GM23338 (cell line): ENCODE measurements around the gene KIRREL3. TPM values are rescaled to one million over a fixed set of nuclear protein-coding genes. Genes with fewer than 3 reads are reported as not detected.

ENCODE experiments used
- ATAC-seq: fragments of 200-7000 bp; cut with Tn5 transposase; 3 replicates; pipeline ENCODE4 v1.9.1; 2020
- DNase-seq: peaks from one replicate; pipeline ENCODE4 v3.0.0-alpha.2; 2015; ENCODE audit warnings: low spot score
- H2AFZ ChIP-seq: fragments of 200-600 bp; sonication (generic); 2 replicates; pipeline ENCODE4 v1.8.0; 2016; ENCODE audit warnings: antibody characterized with exemption, mild to moderate bottlenecking, moderate library complexity
- H3F3A ChIP-seq: fragments of 200-600 bp; sonication (generic); replicated peaks from 2 replicates; pipeline ENCODE4 v1.8.0; 2017; ENCODE audit warnings: antibody characterized with exemption, mixed run types, low read depth
- H3K27ac ChIP-seq: fragments of 200-600 bp; sonication (generic); 2 replicates; pipeline ENCODE4 v1.6.1; 2016; ENCODE audit warnings: low read depth
- H3K27me3 ChIP-seq: fragments of 200-600 bp; sonication (generic); 2 replicates; pipeline ENCODE4 v1.8.0; 2016; ENCODE audit warnings: mild to moderate bottlenecking, mixed run types, moderate library complexity; ENCODE audit not compliant: insufficient read depth
- H3K36me3 ChIP-seq: fragments of 200-600 bp; sonication (generic); 2 replicates; pipeline ENCODE4 v1.8.0; 2016; ENCODE audit warnings: mild to moderate bottlenecking; ENCODE audit not compliant: insufficient read depth
- H3K4me1 ChIP-seq: fragments of 200-600 bp; sonication (generic); 2 replicates; pipeline ENCODE4 v1.8.0; 2016; ENCODE audit warnings: mild to moderate bottlenecking, moderate library complexity; ENCODE audit not compliant: insufficient read depth
- H3K4me2 ChIP-seq: fragments of 200-600 bp; sonication (generic); 2 replicates; pipeline ENCODE4 v1.7.1; 2017; ENCODE audit warnings: mixed run types
- H3K4me3 ChIP-seq: fragments of 200-600 bp; sonication (generic); 2 replicates; pipeline ENCODE4 v1.6.1; 2016; ENCODE audit warnings: mixed run types
- H3K79me2 ChIP-seq: fragments of 200-600 bp; sonication (generic); replicated peaks from 2 replicates; pipeline ENCODE4 v1.8.0; 2017; ENCODE audit warnings: mild to moderate bottlenecking; ENCODE audit not compliant: insufficient read depth
- H3K9me2 ChIP-seq: fragments of 200-600 bp; sonication (generic); 2 replicates; pipeline ENCODE4 v1.8.0; 2017; ENCODE audit not compliant: insufficient read depth
- H4K20me1 ChIP-seq: fragments of 200-600 bp; sonication (generic); replicated peaks from 2 replicates; pipeline ENCODE4 v1.8.0; 2017; ENCODE audit warnings: mild to moderate bottlenecking; ENCODE audit not compliant: insufficient read depth
- H3K27ac Mint-ChIP-seq: 2 replicates; pipeline ENCODE4 v1.8.0; 2020; ENCODE audit warnings: inconsistent platforms, mild to moderate bottlenecking, moderate library complexity, mixed read lengths
- H3K27me3 Mint-ChIP-seq: 3 replicates; pipeline ENCODE4 v1.8.0; 2022; ENCODE audit warnings: low read depth, mild to moderate bottlenecking, moderate library complexity, mixed read lengths, inconsistent platforms; ENCODE audit not compliant: insufficient read depth, poor library complexity
- H3K36me3 Mint-ChIP-seq: 3 replicates; pipeline ENCODE4 v1.8.0; 2021; ENCODE audit warnings: low read depth, mild to moderate bottlenecking, inconsistent platforms, moderate library complexity, mixed read lengths
- H3K4me1 Mint-ChIP-seq: 3 replicates; pipeline ENCODE4 v1.8.0; 2020; ENCODE audit warnings: mild to moderate bottlenecking, inconsistent platforms, mixed read lengths
- H3K4me3 Mint-ChIP-seq: 3 replicates; pipeline ENCODE4 v1.8.0; 2021; ENCODE audit warnings: moderate library complexity, mild to moderate bottlenecking, inconsistent platforms, mixed read lengths
- H3K9me3 Mint-ChIP-seq: 3 replicates; pipeline ENCODE4 v1.8.0; 2020; ENCODE audit warnings: moderate library complexity, mild to moderate bottlenecking, inconsistent platforms, mixed read lengths
- CREB1 ChIP-seq: fragments of 250-450 bp; sonication (Bioruptor Pico); IDR thresholded peaks from 2 replicates; pipeline ENCODE4 v1.5.0; 2020; ENCODE audit warnings: low read depth, mild to moderate bottlenecking, moderate library complexity
- EZH2phosphoT487 ChIP-seq: fragments of 200-600 bp; sonication (generic); IDR thresholded peaks from one replicate; pipeline ENCODE4 v1.8.1; 2018; ENCODE audit warnings: antibody characterized with exemption; ENCODE audit not compliant: unreplicated experiment
- JUNB ChIP-seq: IDR thresholded peaks from one replicate; pipeline ENCODE4 v1.6.1; 2016; ENCODE audit warnings: antibody characterized with exemption; ENCODE audit not compliant: unreplicated experiment
- NANOG ChIP-seq: IDR thresholded peaks from 2 replicates; pipeline ENCODE4 v1.6.1; 2016; ENCODE audit warnings: antibody characterized with exemption, borderline replicate concordance
- POLR2AphosphoS5 ChIP-seq: IDR thresholded peaks from 2 replicates; pipeline ENCODE4 v1.6.1; 2016; ENCODE audit warnings: antibody characterized with exemption, low read depth
- STAT1 ChIP-seq: IDR thresholded peaks from one replicate; pipeline ENCODE4 v1.6.1; 2016; ENCODE audit warnings: antibody characterized with exemption; ENCODE audit not compliant: unreplicated experiment
- ZNF331 ChIP-seq: fragments of 250-450 bp; sonication (Bioruptor Pico); IDR thresholded peaks from 2 replicates; pipeline ENCODE4 v1.5.0; 2020; ENCODE audit warnings: low read depth, mild to moderate bottlenecking, moderate library complexity
- polyA plus RNA-seq: library from polyadenylated mRNA; unstranded; fragments of >200 nt; fragmentation: Nextera tagmentation; extraction: Ambion mirVana; gene quantifications from 2 replicates; pipeline ENCODE4 v1.2.1, GENCODE V29; 2016
- total RNA-seq: library from RNA; depleted of rRNA; stranded (reverse); fragments of >200 nt; shearing (Covaris generic); gene quantifications from 2 replicates; pipeline ENCODE4 v1.2.3, GENCODE V29; 2014
- TF ChIP-seq, protein P1 (sequence below): IDR thresholded peaks from one replicate; pipeline ENCODE4 v1.6.1; 2018; ENCODE audit warnings: antibody characterized with exemption; ENCODE audit not compliant: unreplicated experiment
- TF ChIP-seq, protein P2 (sequence below): IDR thresholded peaks from 2 replicates; pipeline ENCODE4 v1.6.1; 2016; ENCODE audit warnings: antibody characterized with exemption

Gene KIRREL3
- total and polyA plus RNA-seq, 2 experiments from 2014 or later = 0.13 to 1.5 TPM

DNA sequence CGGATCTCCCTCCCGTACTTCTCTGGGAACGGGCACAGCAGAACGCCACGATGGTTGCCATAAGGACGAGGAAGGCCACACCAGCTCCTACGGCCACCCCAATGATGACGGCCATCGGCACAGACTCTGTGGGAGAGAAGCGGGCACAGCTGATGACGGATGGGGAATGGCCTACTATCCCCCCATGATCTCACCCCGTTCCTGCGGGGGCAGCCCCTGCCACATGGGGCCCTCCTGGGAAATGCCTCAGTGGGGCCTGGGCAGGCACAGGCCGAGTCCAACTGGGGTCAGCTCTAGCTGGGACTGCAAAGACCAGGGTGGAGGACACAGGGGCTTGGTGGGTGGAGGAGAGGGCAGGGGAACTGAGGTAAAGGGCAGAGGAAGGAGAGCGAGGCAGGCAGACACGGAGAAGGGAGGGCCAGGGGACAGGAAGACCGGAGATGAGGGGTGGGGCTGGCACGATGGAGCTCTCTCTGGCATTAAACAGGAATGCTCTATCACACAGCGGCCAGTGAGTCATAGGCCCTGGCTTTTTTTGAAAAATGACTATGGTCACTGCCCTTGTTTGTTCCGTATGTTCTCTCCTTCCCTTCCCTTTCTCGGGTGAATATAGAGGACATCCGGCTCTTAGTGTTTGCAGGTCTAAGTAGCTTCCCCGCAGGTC lies 569.0 kb downstream of the KIRREL3 start (continued):
- TF ChIP-seq, protein P1, sequence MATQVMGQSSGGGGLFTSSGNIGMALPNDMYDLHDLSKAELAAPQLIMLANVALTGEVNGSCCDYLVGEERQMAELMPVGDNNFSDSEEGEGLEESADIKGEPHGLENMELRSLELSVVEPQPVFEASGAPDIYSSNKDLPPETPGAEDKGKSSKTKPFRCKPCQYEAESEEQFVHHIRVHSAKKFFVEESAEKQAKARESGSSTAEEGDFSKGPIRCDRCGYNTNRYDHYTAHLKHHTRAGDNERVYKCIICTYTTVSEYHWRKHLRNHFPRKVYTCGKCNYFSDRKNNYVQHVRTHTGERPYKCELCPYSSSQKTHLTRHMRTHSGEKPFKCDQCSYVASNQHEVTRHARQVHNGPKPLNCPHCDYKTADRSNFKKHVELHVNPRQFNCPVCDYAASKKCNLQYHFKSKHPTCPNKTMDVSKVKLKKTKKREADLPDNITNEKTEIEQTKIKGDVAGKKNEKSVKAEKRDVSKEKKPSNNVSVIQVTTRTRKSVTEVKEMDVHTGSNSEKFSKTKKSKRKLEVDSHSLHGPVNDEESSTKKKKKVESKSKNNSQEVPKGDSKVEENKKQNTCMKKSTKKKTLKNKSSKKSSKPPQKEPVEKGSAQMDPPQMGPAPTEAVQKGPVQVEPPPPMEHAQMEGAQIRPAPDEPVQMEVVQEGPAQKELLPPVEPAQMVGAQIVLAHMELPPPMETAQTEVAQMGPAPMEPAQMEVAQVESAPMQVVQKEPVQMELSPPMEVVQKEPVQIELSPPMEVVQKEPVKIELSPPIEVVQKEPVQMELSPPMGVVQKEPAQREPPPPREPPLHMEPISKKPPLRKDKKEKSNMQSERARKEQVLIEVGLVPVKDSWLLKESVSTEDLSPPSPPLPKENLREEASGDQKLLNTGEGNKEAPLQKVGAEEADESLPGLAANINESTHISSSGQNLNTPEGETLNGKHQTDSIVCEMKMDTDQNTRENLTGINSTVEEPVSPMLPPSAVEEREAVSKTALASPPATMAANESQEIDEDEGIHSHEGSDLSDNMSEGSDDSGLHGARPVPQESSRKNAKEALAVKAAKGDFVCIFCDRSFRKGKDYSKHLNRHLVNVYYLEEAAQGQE = no peak
- TF ChIP-seq POLR2AphosphoS5 (no peak), JUNB (no peak)

DNA sequence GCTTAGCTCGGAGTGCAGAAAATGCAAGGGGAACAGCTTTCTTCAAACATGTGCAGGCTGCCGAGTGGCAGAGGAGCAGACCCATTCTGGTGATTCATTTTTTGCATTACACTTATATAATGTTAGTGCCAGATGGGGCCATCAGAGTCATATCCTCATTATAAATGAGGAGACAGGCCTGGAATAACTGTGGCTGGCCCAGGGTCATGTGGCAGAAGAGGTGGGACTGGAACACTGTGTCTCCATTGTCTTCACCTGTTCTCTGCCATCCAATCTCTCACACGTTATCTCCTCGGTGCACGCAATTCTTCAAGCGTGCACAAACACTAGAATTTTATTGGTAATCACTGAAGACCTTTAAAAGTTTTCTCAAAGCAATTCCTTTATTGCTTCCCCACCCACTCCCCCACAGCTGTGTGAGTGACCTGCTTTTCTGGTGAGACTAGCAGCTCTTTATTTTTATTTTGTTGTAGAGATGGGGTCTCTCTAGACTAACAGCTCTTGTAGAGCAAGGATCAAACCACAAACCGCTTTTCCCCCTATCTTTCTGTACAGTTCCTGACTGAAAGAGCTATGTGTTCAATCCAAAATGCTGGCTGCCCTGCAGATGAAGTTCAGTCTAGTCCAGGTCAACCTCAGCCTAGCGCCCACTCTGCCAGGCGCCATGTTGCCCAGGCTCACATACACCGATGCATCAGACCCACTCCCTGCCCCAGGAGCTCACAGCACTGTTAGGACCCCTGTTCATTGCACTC lies 569.8 kb downstream of the KIRREL3 start:
- peaks cover 24% of the 10 kb centered on the region for H3K27me3 Mint-ChIP-seq
- H2AFZ ChIP-seq = no peak overlapping the region
- H3F3A ChIP-seq = no peaks in the 10 kb centered on the region
- no peak overlapping the region for H3K4me3 Mint-ChIP-seq
- no peaks in the 10 kb centered on the region for H3K36me3 ChIP-seq
- no peaks in the 10 kb centered on the region for H3K36me3 Mint-ChIP-seq
- no peak overlapping the region for H3K4me2 ChIP-seq
- no peaks in the 10 kb centered on the region for H3K27me3 ChIP-seq
- H3K79me2 ChIP-seq = no peaks in the 10 kb centered on the region
- no peaks in the 10 kb centered on the region for H3K9me3 Mint-ChIP-seq
- ATAC-seq (no peak), DNase-seq (no peak)
- H3K4me1 ChIP-seq = peaks cover 17% of the 10 kb centered on the region
- H3K4me3 ChIP-seq = no peak overlapping the region
- H3K4me1 Mint-ChIP-seq = peaks cover 18% of the 10 kb centered on the region
- H3K27ac Mint-ChIP-seq = no peak overlapping the region
- H3K9me2 ChIP-seq = no peaks in the 10 kb centered on the region
- no peaks in the 10 kb centered on the region for H4K20me1 ChIP-seq
- H3K27ac ChIP-seq = no peak overlapping the region
- no peak for TF ChIP-seq ZNF331 (CRISPR knock-in tag)
- TF ChIP-seq POLR2AphosphoS5 = no peak
- TF ChIP-seq CREB1 (CRISPR knock-in tag) = no peak
- TF ChIP-seq, protein P1 = no peak
- TF ChIP-seq EZH2phosphoT487 = no peak
- no peak for TF ChIP-seq NANOG
- TF ChIP-seq JUNB = no peak
- TF ChIP-seq STAT1 = no peak
- TF ChIP-seq, protein P2, sequence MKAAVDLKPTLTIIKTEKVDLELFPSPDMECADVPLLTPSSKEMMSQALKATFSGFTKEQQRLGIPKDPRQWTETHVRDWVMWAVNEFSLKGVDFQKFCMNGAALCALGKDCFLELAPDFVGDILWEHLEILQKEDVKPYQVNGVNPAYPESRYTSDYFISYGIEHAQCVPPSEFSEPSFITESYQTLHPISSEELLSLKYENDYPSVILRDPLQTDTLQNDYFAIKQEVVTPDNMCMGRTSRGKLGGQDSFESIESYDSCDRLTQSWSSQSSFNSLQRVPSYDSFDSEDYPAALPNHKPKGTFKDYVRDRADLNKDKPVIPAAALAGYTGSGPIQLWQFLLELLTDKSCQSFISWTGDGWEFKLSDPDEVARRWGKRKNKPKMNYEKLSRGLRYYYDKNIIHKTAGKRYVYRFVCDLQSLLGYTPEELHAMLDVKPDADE = no peak
